Cardiac atrium fibroblast (primary cell): ENCODE data around the gene CEP128. TPM values are rescaled to one million over a fixed set of nuclear protein-coding genes. Genes with fewer than 3 reads are reported as not detected.

Experiments used
- total RNA-seq: library from RNA; depleted of rRNA; stranded (reverse); fragments of >200 nt; gene quantifications from 2 replicates; pipeline ENCODE4 v1.2.3, GENCODE V29; 2015

Gene CEP128
- 2.7 and 3.6 TPM in 2 replicates for total RNA-seq

GRCh38 chr14:80941241-80942185, at the start of gene CEP128:
TSS of gene CEP128 (minus strand) at chr14:80941738.

GRCh38 chr14:80955416-80955941, 13.9 kb upstream of the CEP128 start, which contains the start of gene TSHR:
TSS of gene TSHR (plus strand) at chr14:80955621. CDS start at chr14:80955681, 60 bp downstream.

Other genes starting within 250 kb of the CEP128 start
- gene TSHR, start 13.9 kb upstream of the CEP128 start, total RNA-seq, result not detected in 2 replicates